Stimulated activated CD8-positive, alpha-beta memory T cell treated with anti-CD3 and anti-CD28 coated beads, Interleukin-4, amount 100 ng/mL, for 48 hours (primary cell): ENCODE results near the gene CUL5.
"Not testable (repeated sequence)": the region's sequence is repeated elsewhere in the genome, so short reads cannot be mapped to it uniquely, and the experiment has no call there.

Experiments
- DNase-seq: peaks from one replicate; pipeline ENCODE4 v3.0.0-alpha.2; 2020

The CUL5 gene

GRCh38 chr11:108117746-108118371 is 109.2 kb downstream of the CUL5 start:
- DNase-seq, result no peak

- not testable (repeated sequence) for DNase-seq
Observed at GRCh38 chr11:108120936-108121273, 112.2 kb downstream of the CUL5 start.

GRCh38 chr11:108121274-108122155 is 112.8 kb downstream of the CUL5 start, which contains the start of gene ACAT1:
Gene ACAT1, plus strand, starts transcription at chr11:108121567. Its CDS starts 40 bp downstream, at chr11:108121607.
- DNase-seq, result peak; percentile 99

DNA sequence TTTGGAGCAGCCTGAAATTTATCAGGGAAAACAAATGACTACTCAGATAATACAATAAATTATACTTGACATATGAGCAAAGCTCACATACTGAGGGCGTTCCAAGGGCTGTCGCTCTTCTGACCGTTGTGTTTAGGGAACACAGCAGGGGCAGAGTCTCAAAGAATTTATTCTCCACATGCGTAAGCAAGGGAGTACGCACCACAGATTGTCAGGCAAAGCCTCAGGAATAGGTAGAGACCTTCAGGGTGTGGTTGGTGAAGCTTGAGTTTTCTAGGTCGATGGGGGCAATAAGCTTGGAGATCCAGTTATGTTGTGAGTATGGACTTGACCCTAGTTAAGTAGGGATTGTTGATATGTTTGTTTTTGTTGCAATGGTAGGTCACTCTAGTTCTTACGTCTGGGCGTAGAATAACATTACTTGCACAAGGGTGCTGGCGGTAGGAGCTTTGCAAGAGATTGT is 113.5 kb downstream of the CUL5 start:
- no peak for DNase-seq

- DNase-seq, result no peak
Observed at GRCh38 chr11:108125096-108125495, 116.4 kb downstream of the CUL5 start.

DNA sequence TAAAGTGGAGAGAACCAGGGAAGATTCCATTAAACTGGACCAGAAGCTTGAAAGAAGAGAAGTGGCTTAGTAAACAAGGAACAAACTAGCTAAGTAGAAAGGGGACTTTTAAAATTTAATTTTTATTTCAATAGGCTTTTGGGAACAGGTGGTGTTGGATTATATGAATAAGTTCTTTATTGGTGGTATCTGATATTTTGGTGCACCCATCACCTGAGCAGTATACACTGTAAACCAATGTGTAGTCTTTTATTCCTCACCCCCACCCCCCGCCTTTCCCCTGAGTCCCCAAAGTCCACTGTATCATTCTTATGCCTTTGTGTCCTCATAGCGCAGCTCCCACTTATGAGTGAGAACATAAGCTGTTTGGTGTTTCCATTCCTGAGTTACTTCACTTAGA is 120.1 kb downstream of the CUL5 start:
- no peak for DNase-seq

DNA sequence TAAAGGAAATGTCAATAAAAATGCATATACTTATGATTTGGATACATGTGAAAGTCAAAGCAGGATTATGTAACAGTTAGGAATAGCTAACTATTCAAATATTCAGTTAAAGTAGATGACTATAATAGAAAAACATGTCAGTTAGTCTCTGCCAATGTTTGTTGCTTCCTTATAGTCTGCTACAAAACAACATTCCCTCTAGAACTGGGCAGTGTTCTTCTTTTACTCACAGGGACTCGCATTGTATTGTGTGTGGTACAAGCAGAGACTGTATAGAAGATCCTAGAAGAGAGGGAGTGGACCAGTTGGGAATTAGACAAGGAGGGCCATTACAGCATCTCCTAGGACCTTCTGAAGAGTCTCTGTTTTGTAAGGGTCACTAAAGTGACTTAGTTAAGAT is 123.3 kb downstream of the CUL5 start:
- DNase-seq, result no peak

- not testable (repeated sequence) for DNase-seq
Observed at GRCh38 chr11:108132993-108133538, 124.4 kb downstream of the CUL5 start.

DNA sequence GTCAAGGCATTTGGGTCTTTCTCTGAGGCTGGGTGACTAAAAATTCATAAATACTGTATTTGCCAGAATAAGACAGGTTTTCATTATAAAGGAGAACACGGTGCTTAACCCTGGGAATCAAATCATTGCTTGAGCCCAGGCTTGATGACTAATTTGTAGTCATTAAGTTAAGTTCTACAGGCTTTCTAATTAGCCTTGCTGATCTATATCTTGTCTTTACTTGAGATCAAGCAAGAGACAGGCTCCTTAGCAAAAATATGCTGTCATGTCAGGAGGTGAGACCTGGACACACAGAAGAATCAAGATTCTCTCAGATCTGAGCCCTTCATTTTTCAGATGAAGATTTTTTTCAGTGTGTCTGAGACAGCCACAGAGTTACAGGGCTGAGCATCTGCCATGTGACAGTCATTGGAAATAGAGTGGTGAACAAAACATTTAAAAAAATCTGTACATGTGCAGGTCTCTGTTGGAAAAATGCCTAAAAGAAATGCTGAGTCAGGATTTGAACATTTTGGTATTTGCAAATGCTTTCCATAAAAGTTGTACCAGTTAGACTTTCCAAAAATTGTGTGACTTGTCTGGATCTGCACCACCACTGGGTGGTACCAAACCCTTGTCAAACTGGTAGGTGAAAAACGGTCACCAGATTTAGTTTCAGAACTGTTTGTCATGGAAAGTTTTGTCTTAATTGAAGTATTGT is 127.3 kb downstream of the CUL5 start:
- no peak for DNase-seq

GRCh38 chr11:108137212-108137611 is 128.5 kb downstream of the CUL5 start:
- no peak for DNase-seq

GRCh38 chr11:108142304-108142703 is 133.6 kb downstream of the CUL5 start:
- no peak for DNase-seq

- DNase-seq, result no peak
Observed at GRCh38 chr11:108144615-108145014, 135.9 kb downstream of the CUL5 start.

DNA sequence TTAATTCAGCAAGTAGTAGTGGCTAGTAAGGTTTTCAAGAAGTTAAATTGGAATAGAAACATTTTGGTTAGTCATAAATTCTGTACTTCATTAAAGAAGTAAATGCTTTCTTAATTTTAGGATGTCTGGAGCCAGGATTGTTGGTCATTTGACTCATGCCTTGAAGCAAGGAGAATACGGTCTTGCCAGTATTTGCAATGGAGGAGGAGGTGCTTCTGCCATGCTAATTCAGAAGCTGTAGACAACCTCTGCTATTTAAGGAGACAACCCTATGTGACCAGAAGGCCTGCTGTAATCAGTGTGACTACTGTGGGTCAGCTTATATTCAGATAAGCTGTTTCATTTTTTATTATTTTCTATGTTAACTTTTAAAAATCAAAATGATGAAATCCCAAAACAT is 138.5 kb downstream of the CUL5 start:
- no peak for DNase-seq

- DNase-seq, result no peak
Observed at GRCh38 chr11:108148556-108148955, 139.9 kb downstream of the CUL5 start.

- no peak for DNase-seq
Observed at GRCh38 chr11:108154591-108154990, 145.9 kb downstream of the CUL5 start.
